ENCODE measurements around the gene CDA.

GRCh38 chr1:20600156-20600555, 11.3 kb downstream of the CDA start:
- TF ChIP-seq CTCF (IDR thresholded peaks at IDR 0.05): no peak
- no peak for TF ChIP-seq POLR2A (IDR thresholded peaks at IDR 0.05)

Data from testis (tissue), 2 donors.